Right cardiac atrium (tissue), 5 donors: ENCODE results near the gene CTH. TPM values are rescaled to one million over a fixed set of nuclear protein-coding genes. Genes with fewer than 3 reads are reported as not detected.
A peak's percentile ranks its signal among the peaks of the same experiment; 100 is the strongest.
"Not testable (repeated sequence)": the region's sequence is repeated elsewhere in the genome, so short reads cannot be mapped to it uniquely, and the experiment has no call there.

Source experiments
- ATAC-seq, 2 donors: fragments of 200-7000 bp; cut with Tn5 transposase; one replicate each; pipeline versions ENCODE4 v1.8.0 to v1.9.1; 2020; ENCODE audit warnings: moderate library complexity in 2 of 2, mild to moderate bottlenecking in 1 of 2
- DNase-seq, 3 donors: peaks; one replicate each; pipeline ENCODE4 v3.0.0-alpha.2; 2020
- H3K27ac ChIP-seq: one replicate; pipeline ENCODE4 v1.5.1; 2013; ENCODE audit warnings: mild to moderate bottlenecking, low read length, control low read depth, moderate library complexity
- H3K27me3 ChIP-seq: one replicate; pipeline ENCODE4 v1.6.1; 2013; ENCODE audit not compliant: control insufficient read depth, insufficient read depth
- H3K4me1 ChIP-seq: one replicate; pipeline ENCODE4 v1.6.1; 2013; ENCODE audit warnings: low read length; ENCODE audit not compliant: control insufficient read depth, insufficient read depth
- H3K4me3 ChIP-seq: one replicate; pipeline ENCODE4 v1.5.1; 2013; ENCODE audit warnings: low read length, control low read depth
- H3K9me3 ChIP-seq: one replicate; pipeline ENCODE4 v1.6.1; 2013; ENCODE audit warnings: low read length; ENCODE audit not compliant: control insufficient read depth
- WGBS: extraction: QIAGEN DNeasy Blood & Tissue Kit; methylation state at CpG from one replicate; pipeline ENCODE4 v1.1.7; 2013; 5-methylcytosine and 5-hydroxymethylcytosine counted together
- intact Hi-C, 4 donors: fragments of 100-400 bp; cut with DNase I; formaldehyde crosslinking; loops; one replicate each; pipeline versions ENCODE4 v1.11.0 to v1.14.0; 2022 to 2023
- long read RNA-seq, 4 donors: library from polyadenylated mRNA; unstranded; transcript quantifications; one replicate each; pipeline ENCODE4 v2.0.0, GENCODE V29; 2020 to 2021
- polyA plus RNA-seq: library from polyadenylated mRNA; stranded (reverse); fragments of 200-250 nt; gene quantifications from one replicate; pipeline ENCODE4 v1.2.3, GENCODE V29; 2013
- total RNA-seq, 4 donors: library from RNA; stranded (reverse); fragmentation: NEBNext Ultra II Directional; extraction: Animal tissue kit (Norgen Biotek cat#: 25700); gene quantifications; one replicate each; pipeline ENCODE4 v1.2.1, GENCODE V29; 2021
- donor health status: healthy with polysubstance abuse.
- donor health status: DM: no; HTN: yes; CAD: no.
- donor health status: DM: no; HTN: no; CAD: no.
- donor health status: DM: no; HTN: yes; CAD: no; lungs with severe emphysema.
- donor health status: DM: yes; HTN: yes; CAD: no.

Gene CTH
- 1 to 10 TPM in 3 of 4 donors, under 1 TPM in 1; 0.94 to 2.1 (median 1.7) TPM for total RNA-seq
- 3.9 TPM for polyA plus RNA-seq
- long read RNA-seq, donor 1, partial matches to known transcripts, result 0 of 2 reads
- long read RNA-seq, donor 1, other reads (novel, unspliced or antisense), result 1 of 2 reads
- long read RNA-seq, donor 2, result 0 reads
- long read RNA-seq, donor 3, partial matches to known transcripts, result 0 of 2 reads
- long read RNA-seq, donor 3, other reads (novel, unspliced or antisense), result 1 of 2 reads
- long read RNA-seq, donor 4, result 0 reads

DNA sequence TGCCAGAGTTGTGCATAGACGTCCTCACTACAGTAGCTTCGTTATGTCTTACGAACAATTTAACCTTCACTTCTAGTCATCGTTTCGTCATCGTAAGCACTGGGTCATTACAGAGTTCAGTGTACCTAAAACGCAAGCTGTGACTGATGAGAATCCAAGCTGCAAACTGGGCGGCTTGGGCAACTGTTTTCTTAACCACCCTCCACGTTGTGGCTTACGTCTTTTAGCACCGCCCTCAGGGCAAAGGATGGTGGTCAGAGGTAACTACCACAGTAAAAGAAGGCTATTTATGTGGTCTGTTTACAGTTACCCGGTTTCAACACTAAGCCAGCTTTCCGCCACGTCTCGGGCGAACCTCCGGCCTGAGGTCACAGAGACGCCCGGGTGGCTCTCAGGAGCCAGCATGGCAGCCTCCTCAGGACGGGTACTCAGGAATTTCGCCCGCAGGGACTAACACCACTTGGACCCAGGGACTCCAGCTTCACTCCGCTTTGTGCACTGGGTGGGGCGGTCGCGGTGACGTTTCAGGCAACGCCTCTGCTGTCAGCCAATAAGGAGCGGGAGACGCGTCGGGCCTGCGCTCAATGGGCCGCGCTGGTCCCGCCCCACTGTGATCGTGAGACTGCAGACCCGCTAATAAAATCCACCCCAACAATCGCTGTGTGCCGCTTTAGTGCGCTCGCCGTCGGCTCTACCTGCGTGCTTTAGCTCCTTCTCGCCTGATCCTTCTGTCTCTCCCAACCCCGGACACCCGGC lies at the start of gene CTH:
CTH (plus strand) TSS at position 665 of the 756 bp plus-strand sequence. CDS start 148 bp downstream, outside the sequence.
- Histone ChIP-seq H3K27me3 (no peaks in the 10 kb centered on the region), H3K9me3 (no peaks in the 10 kb centered on the region), H3K4me3 (peak within 1 kb of the TSS; percentile 74), H3K27ac (peak within 1 kb of the TSS; percentile 97), H3K4me1 (no peaks in the 10 kb centered on the region)
- intact Hi-C loops, result no loop called here
- under 1% methylated on average over 48 of the region's 48 CpGs for WGBS
- DNase-seq (peak; percentile 97 to 99 (median 98)), ATAC-seq (peak; percentile 100)

DNA sequence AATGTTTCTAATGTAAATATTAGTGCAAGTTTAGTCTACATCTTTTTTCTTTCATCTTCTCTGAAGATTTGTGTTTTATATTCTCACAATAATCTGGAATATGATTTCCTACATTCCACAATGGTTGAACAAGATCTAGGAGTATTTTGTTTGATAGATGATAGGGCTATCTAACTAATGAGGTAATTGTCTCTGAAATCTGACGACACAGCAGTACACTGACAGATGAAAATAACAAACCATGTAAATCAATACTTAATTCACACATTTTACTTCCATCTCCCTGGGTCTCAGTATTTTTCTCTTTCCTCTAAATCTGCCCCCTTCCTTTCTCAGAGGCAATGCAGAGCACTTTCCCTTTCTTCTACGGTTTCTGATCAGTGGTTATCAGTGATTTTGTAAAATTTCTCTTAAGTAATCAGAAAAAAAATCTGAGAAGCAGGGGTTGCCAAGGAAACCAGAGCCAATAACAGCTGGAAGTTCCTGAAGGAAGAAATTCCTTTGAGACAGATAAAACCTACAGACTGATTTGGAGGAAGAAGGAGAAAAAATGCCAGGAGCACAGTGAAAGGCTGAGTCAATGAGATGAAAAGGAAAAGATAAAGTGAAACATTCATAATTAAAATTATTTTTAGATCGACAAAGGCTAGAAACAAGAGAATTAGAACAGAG lies 49.2 kb upstream of the CTH start:
- no peaks in the 10 kb centered on the region for H3K4me1 ChIP-seq
- intact Hi-C loops, result no loop called here
- H3K9me3 ChIP-seq, result no peaks in the 10 kb centered on the region
- ATAC-seq (no peak), DNase-seq (no peak)
- H3K27me3 ChIP-seq, result no peaks in the 10 kb centered on the region
- 44% methylated on average over 3 of the region's 3 CpGs for WGBS
- H3K27ac ChIP-seq, result no peak overlapping the region
- H3K4me3 ChIP-seq, result no peak overlapping the region

DNA sequence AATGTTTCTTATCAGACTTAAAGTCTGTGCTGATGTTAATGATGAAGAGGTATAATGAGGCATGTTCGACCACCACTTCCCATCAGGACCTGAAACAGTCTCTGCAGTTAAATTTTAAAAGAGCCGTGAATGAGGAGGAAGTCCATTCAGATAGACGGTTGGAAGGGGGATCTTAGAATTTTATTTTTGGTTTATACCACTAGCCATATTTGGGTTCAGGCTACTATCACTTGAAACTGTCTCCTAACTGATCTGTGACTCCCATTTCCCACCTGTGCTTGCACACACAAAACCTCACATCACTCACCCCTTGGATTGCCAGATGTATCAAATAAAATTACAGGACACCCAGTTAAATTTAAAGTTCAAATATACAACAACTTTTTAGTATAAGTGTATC lies 46.6 kb upstream of the CTH start:
- DNase-seq, result no peak
- Histone ChIP-seq H3K4me1 (no peaks in the 10 kb centered on the region), H3K27ac (no peak overlapping the region), H3K27me3 (no peaks in the 10 kb centered on the region), H3K9me3 (no peaks in the 10 kb centered on the region), H3K4me3 (no peak overlapping the region)
- no peak for ATAC-seq
- intact Hi-C loops, result no loop called here
- 78% methylated on average over 3 of the region's 3 CpGs for WGBS

DNA sequence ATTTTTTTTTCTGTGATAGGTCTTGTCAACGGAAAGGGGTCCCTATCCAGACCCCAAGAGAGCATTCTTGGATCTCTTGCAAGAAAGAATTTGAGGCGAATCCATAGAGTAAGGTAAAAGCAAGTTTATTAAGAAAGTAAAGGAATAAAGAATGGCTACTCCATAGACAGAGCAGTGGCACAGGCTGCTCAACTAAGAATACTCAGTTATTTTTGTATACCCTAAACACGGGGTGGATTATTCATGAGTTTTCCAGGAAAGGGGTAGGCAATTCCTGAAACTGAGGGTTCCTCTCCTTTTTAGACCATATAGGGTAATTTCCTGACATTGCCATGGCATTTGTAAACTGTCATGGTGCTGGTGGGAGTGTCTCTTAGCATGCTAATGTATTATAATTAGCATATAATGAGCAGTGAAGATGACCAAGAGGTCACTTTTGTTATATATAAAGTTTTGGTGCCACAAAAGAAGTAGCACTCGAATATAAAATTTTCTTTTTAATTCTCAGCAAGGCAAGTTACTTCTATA lies 44.6 kb upstream of the CTH start:
- intact Hi-C loops, H3K4me3 ChIP-seq, H3K9me3 ChIP-seq, ATAC-seq, DNase-seq, H3K4me1 ChIP-seq, H3K27ac ChIP-seq, H3K27me3 ChIP-seq: not testable (repeated sequence)
- 89% methylated on average over 4 of the region's 4 CpGs for WGBS

DNA sequence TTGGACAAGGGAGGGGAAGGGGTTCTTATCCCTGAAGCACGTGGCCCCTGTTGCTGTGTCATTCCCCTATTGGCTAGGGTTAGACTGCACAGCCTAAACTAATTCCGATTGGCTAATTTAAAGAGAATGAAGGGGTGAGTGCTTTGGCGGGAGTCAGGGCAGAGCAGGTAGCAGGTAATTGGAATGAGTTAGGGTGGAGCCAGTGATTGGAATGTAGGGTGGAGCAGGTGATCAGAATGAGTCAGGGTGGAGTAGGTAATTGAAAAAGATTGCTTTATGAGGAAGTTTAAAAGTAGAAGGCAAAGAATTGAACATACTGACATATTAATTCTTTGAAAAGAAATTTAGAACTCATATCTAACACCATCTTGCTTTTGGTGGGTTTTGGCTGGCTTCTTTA lies 44.1 kb upstream of the CTH start:
- H3K27me3 ChIP-seq, H3K9me3 ChIP-seq, ATAC-seq, DNase-seq, H3K4me3 ChIP-seq, H3K27ac ChIP-seq, intact Hi-C loops, H3K4me1 ChIP-seq: not testable (repeated sequence)
- WGBS, result 96% methylated on average over 3 of the region's 3 CpGs

- H3K9me3 ChIP-seq, H3K4me3 ChIP-seq, H3K27me3 ChIP-seq, H3K27ac ChIP-seq, DNase-seq, H3K4me1 ChIP-seq, ATAC-seq, intact Hi-C loops: not testable (repeated sequence)
- WGBS, result 87% methylated on average over 5 of the region's 5 CpGs
These were observed 43.7 kb upstream of the CTH start for GRCh38 chr1:70367397-70367796.

DNA sequence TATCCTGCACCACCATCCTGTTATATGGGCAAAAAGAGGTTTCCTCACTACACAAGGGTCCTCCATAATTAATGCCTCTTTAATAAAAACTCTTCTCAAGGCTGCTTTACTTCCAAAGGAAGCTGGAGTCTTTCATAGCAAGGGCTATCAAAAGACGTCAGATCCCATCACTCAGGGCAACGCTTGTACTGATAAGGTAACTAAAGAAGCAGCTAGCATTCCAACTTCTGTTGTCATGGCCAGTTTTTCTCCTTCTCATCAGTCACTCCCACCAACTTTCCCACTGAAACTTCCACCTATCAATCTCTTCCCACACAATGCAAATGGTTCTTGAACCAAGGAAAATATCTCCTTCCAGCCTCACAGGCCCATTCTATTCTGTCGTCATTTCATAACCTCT lies 39.5 kb upstream of the CTH start:
- H3K9me3 ChIP-seq, H3K4me3 ChIP-seq, ATAC-seq, H3K27me3 ChIP-seq, intact Hi-C loops, H3K27ac ChIP-seq, H3K4me1 ChIP-seq, DNase-seq: not testable (repeated sequence)
- WGBS, result 56% methylated on average over 3 of the region's 3 CpGs

DNA sequence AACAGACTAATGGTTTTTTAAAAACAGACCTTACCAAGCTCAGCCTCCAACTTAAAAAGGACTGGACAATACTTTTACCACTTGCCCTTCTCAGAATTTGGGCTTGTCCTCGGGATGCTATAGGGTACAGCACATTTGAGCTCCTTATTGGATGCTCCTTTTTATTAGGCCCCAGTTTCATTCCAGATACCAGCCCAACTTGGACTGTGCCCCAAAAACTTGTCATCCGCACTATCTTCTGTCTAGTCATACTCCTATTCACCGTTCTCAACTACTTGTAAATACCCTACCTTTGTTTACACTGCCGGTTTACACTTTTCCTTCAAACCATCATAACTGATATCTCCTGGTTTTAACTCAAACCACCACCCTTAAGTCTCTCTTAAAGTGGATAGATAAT lies 38.6 kb upstream of the CTH start:
- WGBS, result 96% methylated on average over 4 of the region's 4 CpGs
- no peak for DNase-seq
- intact Hi-C loops, result no loop called here

DNA sequence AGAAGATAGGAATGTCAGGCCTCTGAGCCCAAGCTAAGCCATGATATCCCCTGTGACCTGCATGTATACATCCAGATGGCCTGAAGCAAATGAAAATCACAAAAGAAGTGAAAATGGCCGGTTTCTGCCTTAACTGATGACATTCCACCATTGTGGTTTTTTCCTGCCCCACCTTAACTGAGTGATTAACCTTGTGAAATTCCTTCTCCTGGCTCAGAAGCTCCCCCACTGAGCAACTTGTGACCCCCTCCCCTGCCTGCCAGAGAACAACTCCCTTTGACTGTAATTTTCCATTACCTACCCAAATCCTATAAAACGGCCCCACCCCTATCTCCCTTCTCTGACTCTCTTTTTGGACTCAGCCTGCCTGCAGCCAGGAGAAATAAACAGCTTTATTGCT lies 37.5 kb upstream of the CTH start:
- H3K4me3 ChIP-seq, H3K27me3 ChIP-seq, H3K9me3 ChIP-seq, ATAC-seq, intact Hi-C loops, H3K4me1 ChIP-seq, DNase-seq, H3K27ac ChIP-seq: not testable (repeated sequence)
- WGBS, result 69% methylated on average over 2 of the region's 2 CpGs

More for the DNA sequence above, 38.6 kb upstream of the CTH start:
- Histone ChIP-seq H3K27me3 (no peaks in the 10 kb centered on the region), H3K27ac (no peak overlapping the region), H3K4me1 (no peaks in the 10 kb centered on the region), H3K4me3 (no peak overlapping the region), H3K9me3 (no peaks in the 10 kb centered on the region)
- ATAC-seq, result no peak

- intact Hi-C loops, result no loop called here
- WGBS, result 67% methylated on average over 6 of the region's 6 CpGs
These were observed 34.9 kb upstream of the CTH start for GRCh38 chr1:70376196-70376595.

GRCh38 chr1:70382682-70383081 lies 28.4 kb upstream of the CTH start:
- no peaks in the 10 kb centered on the region for H3K4me1 ChIP-seq
- H3K9me3 ChIP-seq, result no peaks in the 10 kb centered on the region
- ATAC-seq (no peak), DNase-seq (no peak)
- H3K27ac ChIP-seq, result no peak overlapping the region
- H3K4me3 ChIP-seq, result no peak overlapping the region
- no peaks in the 10 kb centered on the region for H3K27me3 ChIP-seq
- intact Hi-C loops, result no loop called here

More at GRCh38 chr1:70376196-70376595, 34.9 kb upstream of the CTH start:
- H3K9me3 ChIP-seq, result no peaks in the 10 kb centered on the region
- no peak for ATAC-seq
- no peak overlapping the region for H3K4me3 ChIP-seq
- no peaks in the 10 kb centered on the region for H3K27me3 ChIP-seq
- no peak overlapping the region for H3K27ac ChIP-seq
- no peaks in the 10 kb centered on the region for H3K4me1 ChIP-seq
- DNase-seq, result no peak
